GM18951 (cell line): Measurements from ENCODE around the gene PPP6C.
"Not testable (repeated sequence)": the region's sequence is repeated elsewhere in the genome, so short reads cannot be mapped to it uniquely, and the experiment has no call there.

Experiments
- POLR2A ChIP-seq: IDR thresholded peaks from 4 replicates; pipeline ENCODE4 v1.6.1; 2011; ENCODE audit warnings: mild to moderate bottlenecking; ENCODE audit not compliant: insufficient read length, insufficient read depth; ENCODE audit errors: extremely low read depth
- in situ Hi-C: fragments of 300-500 bp; cut with MboI; formaldehyde crosslinking; loops from one replicate; pipeline ENCODE4 v1.12.0; 2022; ENCODE audit warnings: low sequenced_read_pairs, mixed read lengths, inconsistent platforms; ENCODE audit not compliant: unreplicated experiment

PPP6C gene

GRCh38 chr9:125166762-125167161 lies 22.8 kb downstream of the PPP6C start:
- no peak for TF ChIP-seq POLR2A
- in situ Hi-C loops: no loop called here

GRCh38 chr9:125162891-125163290 lies 26.7 kb downstream of the PPP6C start:
- in situ Hi-C loops: not testable (repeated sequence)

GRCh38 chr9:125161284-125161918 lies 28.2 kb downstream of the PPP6C start:
- in situ Hi-C loops: no loop called here
- TF ChIP-seq POLR2A: no peak

- in situ Hi-C loops: no loop called here
- TF ChIP-seq POLR2A: no peak
Measured at GRCh38 chr9:125160750-125161149, 28.9 kb downstream of the PPP6C start.

- in situ Hi-C loops: no loop called here
- no peak for TF ChIP-seq POLR2A
Measured at GRCh38 chr9:125156551-125156950, 33.1 kb downstream of the PPP6C start.

- TF ChIP-seq POLR2A: no peak
- in situ Hi-C loops: no loop called here
Measured at GRCh38 chr9:125153712-125154367, 35.8 kb downstream of the PPP6C start.

- in situ Hi-C loops: no loop called here
- TF ChIP-seq POLR2A: no peak
Measured at GRCh38 chr9:125151730-125152129, 37.9 kb downstream of the PPP6C start.

- in situ Hi-C loops: no loop called here
- no peak for TF ChIP-seq POLR2A
Measured at GRCh38 chr9:125150349-125151245, 39.0 kb downstream of the PPP6C start.

- in situ Hi-C loops: loop anchor here (10.0 kb wide), 1 partner anchor 373 kb away; the partner anchor contains the start of genes NR6A1 and OLFML2A
- no peak for TF ChIP-seq POLR2A
Measured at GRCh38 chr9:125147401-125147951, 42.1 kb downstream of the PPP6C start.

GRCh38 chr9:125146247-125146646 lies 43.4 kb downstream of the PPP6C start:
- TF ChIP-seq POLR2A: no peak

GRCh38 chr9:125145425-125145824 lies 44.2 kb downstream of the PPP6C start:
- in situ Hi-C loops: loop anchor here (10.0 kb wide), 1 partner anchor 371 kb away; the partner anchor contains the start of genes NR6A1 and OLFML2A
- TF ChIP-seq POLR2A: no peak

More at GRCh38 chr9:125146247-125146646, 43.4 kb downstream of the PPP6C start:
- in situ Hi-C loops: loop anchor here (10.0 kb wide), 1 partner anchor 371 kb away; the partner anchor contains the start of genes NR6A1 and OLFML2A

- in situ Hi-C loops: loop anchor here (10.0 kb wide), 1 partner anchor 369 kb away; the partner anchor contains the start of genes NR6A1 and OLFML2A
- TF ChIP-seq POLR2A: peak; percentile 74
Measured at GRCh38 chr9:125143377-125144090, 46.1 kb downstream of the PPP6C start, which contains the start of gene SCAI. Gene SCAI (minus strand): TSS chr9:125143528. CDS start chr9:125143437, 91 bp downstream.
